Kidney capillary endothelial cell (primary cell): ENCODE measurements around the gene ELOVL5.
A peak's percentile ranks its signal among the peaks of the same experiment; 100 is the strongest.
"Not testable (repeated sequence)": the region's sequence is repeated elsewhere in the genome, so short reads cannot be mapped to it uniquely, and the experiment has no call there.

Experiments used
- DNase-seq: peaks from one replicate; pipeline ENCODE4 v3.0.0-alpha.2; 2018; ENCODE audit warnings: low spot score

Gene ELOVL5

DNA sequence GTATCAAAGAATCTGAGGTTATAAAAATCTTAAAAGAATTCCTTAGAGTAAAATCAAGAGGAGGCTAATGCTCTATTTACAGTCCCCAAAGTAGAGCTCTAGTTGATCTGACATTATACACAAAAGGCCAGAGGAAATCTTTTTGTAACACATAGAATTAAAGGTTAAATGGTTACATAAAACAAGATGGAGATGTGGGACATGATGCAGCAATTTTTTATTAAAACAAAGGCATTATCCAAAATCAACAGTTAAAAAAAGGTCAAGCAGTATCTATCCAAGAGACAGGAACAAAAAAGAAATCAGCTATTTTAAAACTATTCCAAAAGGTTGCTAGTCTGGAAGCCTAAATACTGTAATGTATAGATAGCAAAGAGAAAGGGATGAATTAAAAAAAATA, 20.4 kb downstream of the ELOVL5 start:
- no peak for DNase-seq

DNA sequence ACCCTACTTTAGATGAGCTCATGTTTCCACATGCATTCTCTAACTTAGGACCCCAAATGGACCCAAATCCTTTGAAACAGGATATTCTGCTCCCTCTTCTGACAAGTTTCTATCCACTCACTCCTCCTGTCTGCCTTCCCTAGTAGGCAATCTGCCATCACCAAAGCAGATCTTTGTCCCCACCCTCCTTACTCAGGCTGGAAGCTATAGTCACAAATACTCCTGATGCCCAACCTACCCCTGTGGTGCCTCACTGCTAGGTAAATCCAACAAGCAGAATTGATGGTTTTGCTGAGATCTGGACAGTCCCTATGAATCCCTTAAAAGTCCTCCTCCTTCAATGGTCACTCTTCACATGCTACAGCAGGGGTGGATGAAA, 21.7 kb downstream of the ELOVL5 start:
- DNase-seq: no peak

DNA sequence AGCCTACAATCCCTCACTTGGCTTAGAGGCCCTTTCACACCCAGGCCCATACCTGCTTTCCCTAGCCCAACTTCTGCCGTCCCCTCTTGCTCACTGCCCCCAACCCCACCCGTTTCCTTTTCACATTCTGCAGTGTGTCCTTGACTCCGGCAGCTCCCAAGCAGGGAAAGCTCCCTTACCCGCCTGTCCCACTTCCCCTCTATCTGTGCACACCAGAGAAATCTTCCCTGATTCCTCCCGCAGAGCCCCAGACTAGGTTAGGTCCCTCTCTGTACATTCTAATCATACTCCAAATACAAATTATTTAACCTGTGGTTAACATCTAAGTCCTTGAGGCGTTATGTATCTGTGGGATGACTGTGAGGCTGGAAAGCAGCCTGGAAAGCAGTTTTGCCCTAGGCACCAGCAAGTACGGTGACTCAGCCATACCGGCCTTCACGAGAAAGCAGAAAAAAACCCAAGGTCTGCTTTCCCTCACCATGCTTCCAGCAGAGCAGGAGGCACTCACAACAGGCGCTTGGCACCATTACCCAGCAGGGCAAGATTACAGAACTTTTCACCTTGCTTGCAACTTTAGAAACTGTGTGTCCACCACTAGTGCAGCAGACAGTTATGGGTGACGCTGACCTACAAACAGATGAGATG, 22.3 kb downstream of the ELOVL5 start:
- DNase-seq: peak; percentile 47

DNA sequence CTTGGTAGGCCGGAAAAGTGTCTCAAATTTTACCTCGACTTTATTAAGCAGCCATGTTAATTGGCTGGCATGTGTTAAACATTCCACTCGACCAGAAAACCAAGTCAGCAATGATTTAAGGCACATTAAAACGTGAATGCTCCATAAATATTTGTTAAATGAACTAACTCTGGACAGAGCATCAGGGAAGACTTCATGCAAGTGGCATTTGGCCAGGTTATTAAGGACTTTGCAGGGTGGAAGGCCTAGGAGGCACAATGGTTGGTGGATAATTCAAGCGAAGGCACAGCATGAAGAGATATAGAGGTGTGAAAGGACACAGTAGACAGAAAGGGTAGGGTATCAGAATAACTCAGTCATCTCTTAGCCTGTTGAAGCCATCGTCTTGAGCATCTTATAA, 23.0 kb downstream of the ELOVL5 start:
- DNase-seq: no peak

DNA sequence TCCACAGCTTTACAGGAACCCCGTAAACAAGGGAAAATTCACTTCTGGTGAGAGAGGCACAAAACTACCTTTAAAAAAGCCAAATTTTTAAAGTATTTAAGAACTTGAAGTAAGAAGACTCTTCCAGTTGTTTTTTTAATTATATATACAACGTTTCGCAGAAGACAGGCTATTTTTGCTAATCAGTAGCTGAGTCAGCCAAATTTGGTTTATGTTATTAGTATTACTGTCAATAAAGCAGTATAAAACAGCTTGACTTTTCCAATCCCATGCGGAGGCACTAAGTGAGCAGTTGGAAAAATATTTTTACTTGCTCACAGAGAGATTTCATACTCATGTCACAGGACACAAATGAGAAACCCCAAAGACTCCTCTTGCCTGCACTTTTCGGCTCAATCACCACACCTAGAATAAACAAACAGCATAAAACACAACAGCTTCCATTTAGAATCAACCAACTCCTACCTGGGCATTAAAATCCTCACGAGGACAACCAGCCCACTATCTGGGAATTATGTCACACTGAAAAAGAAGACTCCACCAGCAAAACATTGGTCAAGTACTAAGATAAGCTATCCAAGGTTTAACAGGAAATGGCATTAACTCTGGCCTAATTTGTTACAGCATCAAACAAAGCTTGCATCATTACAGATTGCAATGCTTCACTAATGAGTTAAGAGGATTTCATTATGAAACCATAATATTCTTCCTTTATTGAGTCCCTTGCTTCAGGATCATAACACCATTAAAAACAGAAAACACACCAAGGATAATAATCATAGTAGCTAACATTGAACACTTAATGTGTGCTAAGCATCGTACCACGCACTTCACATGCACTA, 26.3 kb downstream of the ELOVL5 start:
- no peak for DNase-seq

DNA sequence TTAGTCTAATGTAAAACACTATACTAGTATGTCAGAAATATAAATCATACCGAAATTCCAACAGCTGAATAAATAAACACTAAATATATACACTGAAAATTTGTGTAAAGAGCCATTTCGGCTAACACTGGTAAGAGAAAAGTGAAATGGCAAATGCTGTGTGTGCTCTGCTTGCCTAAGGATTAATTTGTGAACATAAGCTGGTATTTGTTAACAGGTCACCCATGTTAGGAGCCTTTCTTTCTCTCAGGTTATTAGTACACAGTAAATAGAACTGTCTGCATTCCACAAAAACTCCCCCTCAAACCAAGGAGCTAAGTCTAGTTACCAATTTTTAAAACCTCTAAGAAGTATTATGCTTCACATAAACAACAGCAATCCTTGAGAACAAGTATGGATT, 27.0 kb downstream of the ELOVL5 start:
- no peak for DNase-seq

DNA sequence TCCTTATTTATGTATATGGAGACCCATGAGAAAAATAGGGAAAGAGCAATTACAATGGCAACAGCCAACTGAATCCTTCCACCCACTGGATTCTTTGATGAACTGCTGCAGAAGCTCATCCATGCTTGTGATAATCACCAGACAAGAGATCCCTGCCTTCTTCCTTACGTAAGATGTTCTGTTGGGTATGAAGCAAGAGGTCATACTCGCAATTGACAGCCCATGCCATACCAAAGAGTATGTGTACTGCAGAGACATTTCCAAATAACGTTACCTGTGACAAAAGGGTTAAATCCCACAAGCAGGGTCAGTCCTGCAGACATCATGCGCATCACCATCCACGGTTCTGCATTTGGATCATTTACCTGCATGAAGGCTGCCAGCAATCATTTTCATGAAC, 27.8 kb downstream of the ELOVL5 start:
- no peak for DNase-seq

DNA sequence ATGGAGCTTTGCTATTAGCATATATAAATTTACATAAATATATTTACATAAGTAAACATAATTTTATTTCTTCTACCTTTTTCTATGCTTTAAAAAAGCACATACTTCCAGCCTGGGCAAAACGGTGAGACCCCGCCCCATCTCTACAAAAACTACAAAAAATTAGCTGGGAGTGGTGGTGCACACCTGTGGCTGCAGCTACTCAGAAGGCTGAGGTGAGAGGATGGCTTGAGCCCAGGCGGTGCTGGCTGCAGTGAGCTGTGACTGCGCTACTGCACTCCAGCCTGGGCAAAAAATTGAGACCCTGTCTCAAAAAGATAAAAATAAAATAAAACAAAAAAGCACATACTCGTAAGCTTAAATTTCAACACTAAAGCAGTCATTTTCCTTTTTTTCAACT, 30.3 kb downstream of the ELOVL5 start:
- no peak for DNase-seq

DNA sequence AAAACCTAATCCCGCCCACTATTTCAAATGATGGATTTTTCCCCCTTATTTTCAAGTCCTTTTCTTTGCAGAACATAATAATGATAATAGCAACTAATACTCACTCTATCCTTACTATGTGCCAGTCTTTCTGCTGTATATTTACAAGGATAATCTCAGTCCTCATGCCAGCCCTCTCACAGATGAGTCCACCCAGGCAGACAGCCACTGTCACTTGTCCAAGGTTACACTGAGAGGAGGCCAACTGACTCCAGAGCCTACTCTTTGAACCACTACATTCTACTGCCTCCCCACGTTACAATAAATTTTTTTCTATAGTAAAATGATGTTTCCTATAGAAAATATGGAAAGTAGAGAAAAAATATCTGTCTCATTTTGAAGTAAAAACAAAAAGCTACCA, 30.9 kb downstream of the ELOVL5 start:
- DNase-seq: no peak

DNA sequence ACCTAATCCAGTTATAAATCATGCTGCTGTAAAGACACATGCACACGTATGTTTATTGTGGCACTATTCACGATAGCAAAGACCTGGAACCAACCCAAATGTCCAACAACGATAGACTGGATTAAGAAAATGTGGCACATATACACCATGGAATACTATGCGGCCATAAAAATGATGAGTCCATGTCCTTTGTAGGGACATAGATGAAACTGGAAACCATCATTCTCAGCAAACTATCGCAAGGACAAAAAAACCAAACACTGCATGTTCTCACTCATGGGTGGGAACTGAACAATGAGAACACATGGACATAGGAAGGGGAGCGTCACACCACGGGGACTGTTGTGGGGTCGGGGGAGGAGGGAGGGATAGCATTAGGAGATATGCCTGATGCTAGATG, 31.5 kb downstream of the ELOVL5 start:
- not testable (repeated sequence) for DNase-seq

DNA sequence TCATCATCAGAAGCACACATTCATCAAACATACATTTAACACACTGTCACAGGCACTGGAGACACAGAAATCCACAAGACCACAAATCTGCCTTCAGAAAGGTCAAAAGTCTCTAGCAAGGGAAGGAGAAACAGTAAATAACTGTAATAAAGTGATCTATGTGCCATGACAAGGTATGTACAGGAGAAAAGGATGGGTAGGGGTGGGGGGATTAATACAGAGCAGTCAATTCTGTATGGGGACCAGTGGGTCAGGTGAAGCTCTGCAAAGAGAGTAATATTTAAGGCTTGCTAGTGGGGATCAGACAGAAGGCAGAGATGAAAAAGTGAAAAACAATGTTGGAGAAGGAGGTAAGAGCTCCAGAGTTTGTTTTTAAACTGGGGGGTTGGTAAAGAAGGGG, 32.6 kb downstream of the ELOVL5 start:
- no peak for DNase-seq

DNA sequence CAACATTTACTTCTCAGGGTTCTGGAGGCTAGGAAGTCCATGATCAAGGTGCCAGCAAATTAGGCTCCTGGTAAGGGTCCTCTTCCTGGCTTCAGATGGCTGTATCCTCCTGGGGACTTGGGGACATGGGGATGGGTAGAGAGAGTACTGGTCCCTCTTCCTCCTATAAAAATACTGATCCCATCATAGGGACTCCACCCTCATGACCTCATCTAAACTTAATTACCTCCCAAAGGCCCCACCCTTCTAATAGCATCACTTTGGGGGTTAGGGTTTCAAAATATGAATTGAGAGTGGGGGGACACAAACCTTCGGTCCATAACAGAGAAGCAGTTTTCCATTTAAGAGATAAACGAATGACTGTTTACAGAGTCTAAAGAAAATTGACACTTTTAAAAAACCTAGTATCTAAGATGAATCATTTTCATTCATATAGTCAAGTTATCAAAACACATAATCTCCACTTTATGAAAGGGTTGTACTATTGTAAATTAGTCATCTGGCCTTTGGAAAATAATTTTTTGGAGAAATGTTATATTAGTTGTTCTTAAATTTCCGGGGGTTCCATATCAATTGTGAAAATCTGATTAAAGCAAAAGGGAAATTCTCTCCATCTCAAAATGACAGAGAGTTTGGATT, 33.5 kb downstream of the ELOVL5 start:
- no peak for DNase-seq

DNA sequence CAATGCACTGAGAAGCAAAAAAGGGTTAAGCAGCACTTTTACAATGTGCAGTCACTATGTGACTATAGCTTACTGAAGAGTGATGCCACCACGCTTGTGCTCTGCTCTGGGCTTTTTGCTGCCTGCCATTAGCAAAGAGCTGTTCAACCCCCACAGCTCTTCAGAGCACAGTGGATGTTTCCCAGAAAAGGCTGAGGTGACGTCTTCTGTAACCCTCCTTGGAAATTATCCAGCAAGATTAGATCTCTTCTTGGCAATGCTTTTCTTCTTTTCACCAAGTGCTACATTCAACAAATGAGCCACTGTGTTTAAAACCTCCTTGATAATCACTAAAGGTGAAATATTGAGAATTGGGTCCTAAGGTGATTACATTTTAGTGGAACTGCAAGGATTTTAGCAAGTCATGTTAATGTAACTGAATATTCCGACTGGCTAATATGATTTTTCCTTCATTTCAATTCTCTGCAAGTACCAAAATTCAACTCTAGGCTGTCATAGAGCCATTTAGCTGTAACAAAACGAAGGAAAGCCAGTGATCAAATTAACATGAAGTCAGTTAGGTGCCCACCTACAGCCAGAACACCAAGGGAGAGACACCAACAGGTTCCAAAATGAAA, 34.9 kb downstream of the ELOVL5 start:
- DNase-seq: no peak

DNA sequence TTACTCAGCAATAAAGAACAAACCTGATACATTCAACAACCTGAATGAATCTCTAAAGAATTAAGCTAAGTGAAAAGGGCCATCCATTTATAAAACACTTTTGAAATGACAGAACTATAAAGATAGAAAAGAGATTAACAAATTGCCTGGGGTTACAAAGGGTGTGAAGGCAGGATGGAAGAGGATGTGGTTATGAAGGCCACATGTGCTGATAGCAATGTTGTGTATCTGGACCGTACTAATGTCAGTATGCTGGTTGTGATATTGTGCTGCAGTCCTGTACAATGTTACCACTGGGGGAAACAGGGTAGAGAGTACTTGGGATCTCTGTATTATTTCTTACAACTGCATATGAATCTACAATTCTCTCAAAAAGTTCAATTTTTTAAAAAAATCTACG, 36.4 kb downstream of the ELOVL5 start:
- no peak for DNase-seq

DNA sequence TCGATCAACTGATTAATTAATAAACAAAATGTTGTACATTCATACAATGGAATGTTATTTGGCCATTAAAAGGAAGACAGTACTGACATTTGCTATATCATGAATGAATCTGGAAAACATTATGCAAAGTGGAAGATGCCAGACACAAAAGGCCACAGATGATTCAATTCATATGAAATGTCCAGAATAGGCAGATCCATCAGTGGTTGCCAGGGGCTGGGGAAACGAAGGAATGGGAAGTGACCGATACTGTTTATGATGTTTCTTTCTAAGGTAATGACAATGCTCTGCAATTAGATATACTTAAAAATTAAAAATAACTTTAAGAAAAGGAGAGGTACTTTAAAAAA, 37.2 kb downstream of the ELOVL5 start:
- DNase-seq: no peak

DNA sequence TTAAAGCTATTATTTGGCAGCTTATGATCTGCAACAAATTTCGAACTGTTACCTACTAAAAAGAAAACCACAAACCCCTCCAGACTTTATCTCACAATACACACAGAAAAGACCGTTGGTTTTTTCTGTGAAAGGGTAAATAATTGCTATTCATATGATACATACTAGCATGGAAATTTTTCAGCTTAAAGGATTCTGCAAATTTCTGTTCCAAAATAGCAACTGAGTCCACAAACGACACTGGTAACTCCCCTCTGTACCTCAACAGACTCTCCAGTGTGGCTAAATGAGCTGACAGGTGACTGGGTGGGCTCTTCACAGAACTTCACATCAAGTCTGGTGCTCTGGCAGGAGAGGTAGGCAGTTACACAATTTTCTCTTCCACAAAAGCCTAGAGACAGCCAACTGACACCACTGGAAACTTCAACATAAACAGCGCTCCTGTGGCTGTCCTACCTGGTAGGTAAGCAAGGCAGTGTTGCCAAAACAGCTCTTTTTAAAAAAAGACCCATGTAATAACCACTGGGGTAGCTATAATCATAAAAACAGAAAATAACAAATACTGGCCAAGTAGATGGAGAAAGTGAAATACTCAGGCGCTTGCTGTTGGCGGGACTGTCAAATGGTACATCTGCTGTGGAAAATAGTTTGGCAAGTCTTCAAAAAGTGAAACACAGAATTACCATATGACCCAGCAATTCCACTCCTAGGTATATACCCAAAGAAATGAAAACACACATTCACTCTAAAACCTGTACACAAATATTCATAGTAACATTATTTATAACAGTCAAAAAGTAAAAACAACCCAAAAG, 37.8 kb downstream of the ELOVL5 start:
- no peak for DNase-seq

DNA sequence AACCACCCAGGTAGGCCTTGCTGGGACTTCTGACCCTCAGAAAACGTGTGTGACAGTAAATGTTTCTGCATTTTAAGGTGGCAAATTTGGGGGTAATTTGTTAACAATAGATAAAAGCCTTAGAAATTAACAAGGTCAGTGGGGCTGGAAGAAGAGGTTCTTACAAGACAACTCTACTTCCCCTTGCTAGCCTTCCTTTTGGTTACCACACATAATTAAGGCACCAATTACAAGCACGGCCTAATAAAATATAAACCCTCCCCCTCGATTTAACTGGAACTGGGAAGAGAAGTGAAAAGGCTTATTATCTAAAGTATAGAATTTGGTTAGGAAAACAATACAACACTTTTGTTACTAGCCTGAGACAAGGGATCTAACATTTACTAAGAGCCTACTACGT, 38.8 kb downstream of the ELOVL5 start:
- DNase-seq: no peak

DNA sequence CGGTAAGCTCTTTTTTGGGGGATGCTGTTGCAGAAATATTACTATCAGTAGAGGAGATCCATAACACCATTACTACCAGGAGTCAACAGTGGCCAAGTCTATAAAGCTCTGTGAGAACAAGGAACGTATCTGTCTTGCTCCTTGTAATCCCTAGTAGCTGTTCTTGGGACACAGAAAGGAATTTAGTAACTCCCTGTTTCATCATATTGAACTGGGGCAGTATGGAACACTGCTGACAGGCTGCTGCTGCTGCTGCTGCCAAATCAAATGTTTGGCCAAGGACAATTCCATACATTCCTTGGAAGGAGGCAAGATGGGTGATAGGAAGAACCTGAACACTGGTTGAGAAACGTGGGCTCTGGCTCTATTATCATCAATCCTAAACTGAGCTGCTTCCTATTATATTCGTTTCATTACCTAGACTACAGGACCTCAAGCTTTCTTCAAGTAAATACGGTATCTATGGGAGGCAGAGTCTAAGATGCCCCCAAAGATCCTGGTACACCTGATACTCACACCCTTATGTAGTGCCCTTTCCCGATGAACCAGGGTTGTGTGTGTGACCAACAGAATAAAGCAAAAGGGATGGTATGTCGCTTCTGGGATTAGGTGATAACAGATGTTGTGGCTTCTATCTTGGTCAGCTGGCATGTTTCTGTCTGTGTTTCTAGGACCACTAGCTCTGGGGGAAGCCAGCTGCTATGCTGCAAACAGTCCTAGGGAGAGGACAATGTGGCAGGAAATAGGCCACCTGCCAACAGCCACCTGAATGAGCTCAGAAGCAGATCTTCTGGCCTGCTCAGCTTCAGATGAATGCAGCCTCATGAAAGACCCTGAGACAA, 39.5 kb downstream of the ELOVL5 start:
- DNase-seq: no peak

DNA sequence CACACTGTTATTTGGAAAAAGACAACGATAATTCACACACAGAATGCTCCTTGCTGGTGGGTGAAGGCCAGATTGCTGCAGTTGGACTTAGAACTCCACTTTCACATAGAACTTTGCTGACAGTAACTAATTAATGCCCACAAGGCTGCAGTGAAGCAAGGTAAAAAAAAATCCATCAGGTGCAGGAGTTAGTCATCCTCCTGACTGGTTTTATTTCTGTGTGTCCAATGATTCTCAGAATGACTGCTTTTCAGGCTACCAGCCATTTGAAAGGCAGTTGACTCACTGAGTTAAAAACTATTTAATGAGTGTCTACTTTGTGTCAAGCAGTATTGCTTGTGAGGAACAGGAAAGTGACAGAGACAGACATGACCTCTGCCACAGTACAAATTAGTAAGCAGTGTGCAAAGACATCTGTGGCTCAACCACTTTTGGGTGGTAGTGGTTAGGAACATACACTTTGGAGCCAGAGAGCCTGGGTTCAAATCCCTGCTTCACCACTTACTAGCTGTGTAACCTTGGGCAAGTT, 41.9 kb downstream of the ELOVL5 start:
- peak; percentile 78 for DNase-seq

DNA sequence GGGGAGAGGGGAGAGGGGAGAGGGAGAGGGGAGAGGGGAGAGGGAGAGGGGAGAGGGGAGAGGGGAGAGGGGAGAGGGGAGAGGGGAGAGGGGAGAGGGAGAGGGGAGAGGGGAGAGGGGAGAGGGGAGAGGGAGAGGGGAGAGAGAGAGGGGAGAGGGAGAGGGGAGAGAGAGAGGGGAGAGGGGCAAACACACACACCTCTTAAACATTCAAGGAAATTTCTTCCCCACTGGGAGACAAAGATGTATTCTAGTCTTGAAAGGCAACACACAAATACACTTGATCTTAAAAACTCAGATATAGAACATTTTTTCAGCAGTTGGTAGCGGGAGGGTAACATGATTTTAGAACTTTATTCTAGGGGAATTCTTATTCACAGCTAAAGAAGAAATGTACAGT, 42.5 kb downstream of the ELOVL5 start:
- DNase-seq: not testable (repeated sequence)

DNA sequence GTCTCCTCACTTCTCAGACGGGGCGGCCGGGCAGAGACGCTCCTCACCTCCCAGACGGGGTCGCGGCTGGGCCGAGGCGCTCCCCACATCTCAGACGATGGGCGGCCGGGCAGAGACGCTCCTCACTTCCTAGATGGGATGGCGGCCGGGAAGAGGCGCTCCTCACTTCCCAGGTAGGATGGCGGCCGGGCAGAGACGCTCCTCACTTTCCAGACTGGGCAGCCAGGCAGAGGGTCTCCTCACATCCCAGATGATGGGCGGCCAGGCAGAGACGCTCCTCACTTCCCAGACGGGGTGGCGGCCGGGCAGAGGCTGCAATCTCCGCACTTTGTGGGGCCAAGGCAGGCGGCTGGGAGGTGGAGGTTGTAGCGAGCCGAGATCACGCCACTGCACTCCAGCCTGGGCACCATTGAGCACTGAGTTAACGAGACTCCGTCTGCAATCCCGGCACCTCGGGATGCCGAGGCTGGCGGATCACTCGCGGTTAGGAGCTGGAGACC, 43.2 kb downstream of the ELOVL5 start:
- not testable (repeated sequence) for DNase-seq
